ENCODE results near the gene VGF.
"Not testable (repeated sequence)": the region's sequence is repeated elsewhere in the genome, so short reads cannot be mapped to it uniquely, and the experiment has no call there.

VGF gene

DNA sequence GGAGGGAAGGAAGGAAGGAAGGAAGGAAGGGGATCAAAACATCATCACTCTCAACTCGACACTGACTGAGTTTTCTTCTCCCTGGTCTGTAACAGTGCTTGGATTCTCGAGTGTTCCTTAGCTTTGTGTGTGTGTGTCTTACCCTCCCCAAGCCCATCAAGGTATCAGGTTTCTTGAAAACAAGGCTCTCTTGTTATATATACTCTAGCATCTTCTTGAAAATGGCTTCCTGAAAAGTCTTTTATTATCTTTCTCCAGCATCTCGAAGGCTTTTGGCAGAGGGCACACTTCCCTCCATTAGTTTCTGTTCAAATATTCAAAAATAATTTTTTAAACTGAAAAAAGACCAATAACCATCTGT is 25.1 kb downstream of the VGF start:
- Histone ChIP-seq H3K9me3 (ENCODE audit: low read depth, low read length) (no peaks in the 10 kb centered on the region), H3K9ac (ENCODE audit: insufficient read length) (no peak overlapping the region), H3K4me3 (no peak overlapping the region), H3K36me3 (ENCODE audit: insufficient read depth, low read length) (no peaks in the 10 kb centered on the region), H3K27ac (no peak overlapping the region)
- TF ChIP-seq EZH2 (IDR thresholded peaks at IDR 0.05) = no peak
- no peak for TF ChIP-seq FOXP2 (optimal IDR thresholded peaks at IDR 0.05; ENCODE audit: control extremely low read depth, extremely low read length, insufficient read depth)
- no peak for TF ChIP-seq POLR2AphosphoS5 (IDR thresholded peaks at IDR 0.05; ENCODE audit: borderline replicate concordance, low read depth, low read length)
- no peak for DNase-seq (ENCODE audit: low read depth, low spot score)

- no peak overlapping the region for H3K27ac ChIP-seq
- H3K9ac ChIP-seq (ENCODE audit: insufficient read length) = no peak overlapping the region
- H3K9me3 ChIP-seq (ENCODE audit: low read depth, low read length) = no peaks in the 10 kb centered on the region
- no peaks in the 10 kb centered on the region for H3K36me3 ChIP-seq (ENCODE audit: insufficient read depth, low read length)
- DNase-seq (ENCODE audit: low read depth, low spot score) = no peak
- no peak overlapping the region for H3K4me3 ChIP-seq
- TF ChIP-seq POLR2AphosphoS5 (IDR thresholded peaks at IDR 0.05; ENCODE audit: borderline replicate concordance, low read depth, low read length) (no peak), FOXP2 (optimal IDR thresholded peaks at IDR 0.05; ENCODE audit: control extremely low read depth, extremely low read length, insufficient read depth) (no peak), EZH2 (IDR thresholded peaks at IDR 0.05) (no peak)
Measured at GRCh38 chr7:101138213-101138870, 27.0 kb downstream of the VGF start.

DNA sequence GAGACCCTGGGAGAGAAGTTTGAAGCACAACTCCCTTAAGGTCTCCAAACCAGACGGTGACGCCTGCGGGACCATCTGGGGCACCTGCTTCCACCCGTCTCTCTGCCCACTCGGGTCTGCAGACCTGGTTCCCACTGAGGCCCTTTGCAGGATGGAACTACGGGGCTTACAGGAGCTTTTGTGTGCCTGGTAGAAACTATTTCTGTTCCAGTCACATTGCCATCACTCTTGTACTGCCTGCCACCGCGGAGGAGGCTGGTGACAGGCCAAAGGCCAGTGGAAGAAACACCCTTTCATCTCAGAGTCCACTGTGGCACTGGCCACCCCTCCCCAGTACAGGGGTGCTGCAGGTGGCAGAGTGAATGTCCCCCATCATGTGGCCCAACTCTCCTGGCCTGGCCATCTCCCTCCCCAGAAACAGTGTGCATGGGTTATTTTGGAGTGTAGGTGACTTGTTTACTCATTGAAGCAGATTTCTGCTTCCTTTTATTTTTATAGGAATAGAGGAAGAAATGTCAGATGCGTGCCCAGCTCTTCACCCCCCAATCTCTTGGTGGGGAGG is 27.6 kb downstream of the VGF start:
- no peak overlapping the region for H3K27ac ChIP-seq
- no peak overlapping the region for H3K9ac ChIP-seq (ENCODE audit: insufficient read length)
- H3K36me3 ChIP-seq (ENCODE audit: insufficient read depth, low read length) = no peaks in the 10 kb centered on the region
- TF ChIP-seq POLR2AphosphoS5 (IDR thresholded peaks at IDR 0.05; ENCODE audit: borderline replicate concordance, low read depth, low read length) (no peak), FOXP2 (optimal IDR thresholded peaks at IDR 0.05; ENCODE audit: control extremely low read depth, extremely low read length, insufficient read depth) (no peak), EZH2 (IDR thresholded peaks at IDR 0.05) (no peak)
- H3K4me3 ChIP-seq = no peak overlapping the region
- H3K9me3 ChIP-seq (ENCODE audit: low read depth, low read length) = no peaks in the 10 kb centered on the region
- DNase-seq (ENCODE audit: low read depth, low spot score) = no peak

DNA sequence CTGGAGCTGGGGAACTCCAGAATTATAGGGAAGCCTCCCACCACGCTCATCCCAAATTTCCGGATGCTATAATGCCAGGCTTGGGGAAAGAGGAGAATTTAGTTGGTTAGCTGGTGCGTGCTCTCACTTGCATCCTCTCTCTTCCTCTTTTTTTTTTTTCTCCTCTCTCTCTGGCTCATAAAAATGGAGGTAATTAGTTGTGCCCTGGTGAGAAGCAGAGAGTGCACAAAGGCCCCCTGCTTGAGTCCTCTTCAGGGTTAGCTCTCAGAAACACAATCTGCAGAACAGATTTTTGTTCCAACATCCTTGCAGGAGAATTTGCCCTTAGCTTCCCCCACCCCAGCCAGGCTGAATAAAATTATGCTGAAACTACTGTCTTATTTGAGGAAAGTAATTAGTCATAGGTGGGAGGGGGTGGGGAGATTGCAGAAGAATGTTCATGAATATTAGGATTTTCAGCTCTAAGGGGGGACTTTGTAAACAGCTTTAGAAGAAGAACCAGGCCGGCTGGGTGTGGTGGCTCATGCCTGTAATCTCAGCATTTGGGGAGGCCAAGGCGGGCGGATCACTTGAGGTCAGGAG is 30.9 kb downstream of the VGF start:
- Histone ChIP-seq H3K36me3 (ENCODE audit: insufficient read depth, low read length) (no peaks in the 10 kb centered on the region), H3K4me3 (peak overlapping the region; percentile 38), H3K9me3 (ENCODE audit: low read depth, low read length) (no peaks in the 10 kb centered on the region), H3K9ac (ENCODE audit: insufficient read length) (no peak overlapping the region), H3K27ac (peak overlapping the region; percentile 46; the same call in 1 of the 2 replicates)
- no peak for TF ChIP-seq POLR2AphosphoS5 (IDR thresholded peaks at IDR 0.05; ENCODE audit: borderline replicate concordance, low read depth, low read length)
- no peak for TF ChIP-seq EZH2 (IDR thresholded peaks at IDR 0.05)
- no peak for TF ChIP-seq FOXP2 (optimal IDR thresholded peaks at IDR 0.05; ENCODE audit: control extremely low read depth, extremely low read length, insufficient read depth)
- DNase-seq (ENCODE audit: low read depth, low spot score) = peak; percentile 35

- H3K4me3 ChIP-seq = peak overlapping the region; percentile 38
- peak overlapping the region; percentile 46; the same call in 1 of the 2 replicates for H3K27ac ChIP-seq
- H3K9ac ChIP-seq (ENCODE audit: insufficient read length) = no peak overlapping the region
- DNase-seq (ENCODE audit: low read depth, low spot score) = no peak
- TF ChIP-seq POLR2AphosphoS5 (IDR thresholded peaks at IDR 0.05; ENCODE audit: borderline replicate concordance, low read depth, low read length) (no peak), FOXP2 (optimal IDR thresholded peaks at IDR 0.05; ENCODE audit: control extremely low read depth, extremely low read length, insufficient read depth) (no peak), EZH2 (IDR thresholded peaks at IDR 0.05) (no peak)
- no peaks in the 10 kb centered on the region for H3K36me3 ChIP-seq (ENCODE audit: insufficient read depth, low read length)
- H3K9me3 ChIP-seq (ENCODE audit: low read depth, low read length) = no peaks in the 10 kb centered on the region
Measured at GRCh38 chr7:101133621-101134398, 31.6 kb downstream of the VGF start.

DNA sequence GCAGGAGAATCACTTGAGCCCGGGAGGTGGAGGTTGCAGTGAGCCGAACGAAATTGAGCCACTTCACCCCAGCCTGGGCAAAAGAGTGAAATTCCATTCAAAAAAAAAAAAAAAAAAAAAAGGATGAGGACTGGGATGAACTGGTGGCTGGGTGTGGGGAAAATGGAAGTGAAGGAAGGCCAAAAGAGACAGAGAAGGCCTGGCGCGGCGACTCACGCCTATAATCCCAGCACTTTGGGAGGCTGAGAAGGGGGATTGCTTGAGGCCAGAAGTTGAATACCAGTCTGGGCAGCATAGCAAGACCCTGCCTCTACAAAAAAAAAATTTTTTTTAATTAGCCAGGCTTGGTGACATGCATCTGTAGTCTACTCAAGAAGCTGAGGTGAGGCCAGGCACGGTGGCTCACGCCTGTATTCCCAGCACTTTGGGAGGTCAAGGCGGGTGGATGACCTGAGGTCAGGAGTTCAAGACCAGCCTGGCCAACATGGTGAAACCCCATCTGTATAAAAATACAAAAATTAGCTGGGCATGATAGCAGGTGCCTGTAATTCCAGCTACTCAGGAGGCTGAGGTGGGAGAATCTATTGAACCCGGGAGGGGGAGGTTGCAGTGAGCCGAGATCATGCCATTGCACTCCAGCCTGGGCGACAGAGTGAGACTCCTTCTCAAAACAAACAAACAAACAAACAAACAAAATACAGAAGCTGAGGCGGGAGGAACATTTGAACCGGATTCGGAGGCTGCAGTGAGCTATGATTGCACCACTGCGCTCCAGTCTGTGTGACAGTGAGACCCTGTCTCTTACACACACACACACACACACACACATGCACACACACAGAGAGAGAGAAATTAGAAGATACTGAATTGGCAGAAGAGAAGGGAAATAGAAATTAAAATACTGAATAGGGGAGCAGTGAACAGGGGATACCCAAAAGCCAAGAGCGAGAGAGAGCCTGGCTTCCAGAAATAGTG is 32.5 kb downstream of the VGF start:
- not testable (repeated sequence) for H3K9me3 ChIP-seq (ENCODE audit: low read depth, low read length); H3K9ac ChIP-seq (ENCODE audit: insufficient read length); H3K36me3 ChIP-seq (ENCODE audit: insufficient read depth, low read length); H3K27ac ChIP-seq; DNase-seq (ENCODE audit: low read depth, low spot score); H3K4me3 ChIP-seq

- Histone ChIP-seq H3K9ac (ENCODE audit: insufficient read length) (no peak overlapping the region), H3K36me3 (ENCODE audit: insufficient read depth, low read length) (no peaks in the 10 kb centered on the region), H3K27ac (no peak overlapping the region), H3K9me3 (ENCODE audit: low read depth, low read length) (no peaks in the 10 kb centered on the region), H3K4me3 (no peak overlapping the region)
- TF ChIP-seq POLR2AphosphoS5 (IDR thresholded peaks at IDR 0.05; ENCODE audit: borderline replicate concordance, low read depth, low read length) = no peak
- no peak for TF ChIP-seq EZH2 (IDR thresholded peaks at IDR 0.05)
- no peak for TF ChIP-seq FOXP2 (optimal IDR thresholded peaks at IDR 0.05; ENCODE audit: control extremely low read depth, extremely low read length, insufficient read depth)
- no peak for DNase-seq (ENCODE audit: low read depth, low spot score)
Measured at GRCh38 chr7:101129603-101130117, 35.7 kb downstream of the VGF start.

Measured in SK-N-MC (cell line).